ENCODE data around the gene ISOC2. TPM values are rescaled to one million over a fixed set of nuclear protein-coding genes. Genes with fewer than 3 reads are reported as not detected.

The ISOC2 gene
- total RNA-seq, 1 donor from 2014 or later = 96.7 TPM

DNA sequence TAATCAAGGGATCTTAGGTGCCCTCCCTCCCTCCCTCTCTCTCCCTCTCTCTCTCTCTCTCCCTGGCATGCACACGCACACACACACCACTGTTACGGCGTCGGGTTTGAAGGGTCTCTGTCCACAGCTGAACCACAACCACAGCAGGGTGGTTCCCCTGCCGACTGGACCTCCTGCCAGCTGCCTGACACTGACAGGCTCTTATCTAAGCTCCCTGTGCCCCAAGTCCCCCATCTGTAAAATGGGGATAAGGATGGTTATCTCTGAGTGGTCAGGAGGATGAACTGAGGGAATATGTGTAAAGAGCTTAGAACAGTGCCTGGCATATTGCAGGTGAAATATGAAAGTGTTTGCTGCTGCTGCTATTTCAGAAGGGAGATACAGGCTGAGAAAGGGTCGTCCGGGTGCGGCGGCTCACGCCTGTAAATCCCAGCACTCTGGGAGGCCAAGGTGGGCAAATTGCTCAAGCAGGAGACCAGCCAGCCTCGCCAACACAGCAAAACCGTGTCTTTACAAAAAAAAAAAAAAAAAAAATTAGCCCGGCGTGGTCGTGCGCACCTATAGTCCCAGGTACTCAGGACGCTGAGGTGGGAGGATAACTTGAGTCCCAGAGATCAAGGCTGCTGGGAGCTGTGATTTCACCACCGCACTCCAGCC lies 17.5 kb downstream of the ISOC2 start:
- H3K27me3 ChIP-seq = peaks cover 15% of the 10 kb centered on the region
- TF ChIP-seq, protein P1, sequence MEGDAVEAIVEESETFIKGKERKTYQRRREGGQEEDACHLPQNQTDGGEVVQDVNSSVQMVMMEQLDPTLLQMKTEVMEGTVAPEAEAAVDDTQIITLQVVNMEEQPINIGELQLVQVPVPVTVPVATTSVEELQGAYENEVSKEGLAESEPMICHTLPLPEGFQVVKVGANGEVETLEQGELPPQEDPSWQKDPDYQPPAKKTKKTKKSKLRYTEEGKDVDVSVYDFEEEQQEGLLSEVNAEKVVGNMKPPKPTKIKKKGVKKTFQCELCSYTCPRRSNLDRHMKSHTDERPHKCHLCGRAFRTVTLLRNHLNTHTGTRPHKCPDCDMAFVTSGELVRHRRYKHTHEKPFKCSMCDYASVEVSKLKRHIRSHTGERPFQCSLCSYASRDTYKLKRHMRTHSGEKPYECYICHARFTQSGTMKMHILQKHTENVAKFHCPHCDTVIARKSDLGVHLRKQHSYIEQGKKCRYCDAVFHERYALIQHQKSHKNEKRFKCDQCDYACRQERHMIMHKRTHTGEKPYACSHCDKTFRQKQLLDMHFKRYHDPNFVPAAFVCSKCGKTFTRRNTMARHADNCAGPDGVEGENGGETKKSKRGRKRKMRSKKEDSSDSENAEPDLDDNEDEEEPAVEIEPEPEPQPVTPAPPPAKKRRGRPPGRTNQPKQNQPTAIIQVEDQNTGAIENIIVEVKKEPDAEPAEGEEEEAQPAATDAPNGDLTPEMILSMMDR (IDR thresholded peaks at IDR 0.05) = no peak
- no peak for DNase-seq (ENCODE audit: low spot score in 2 of 2)
- no peak overlapping the region for H3K4me3 ChIP-seq
- intact Hi-C loops (cut with DNase I) = no loop called here
- H3K36me3 ChIP-seq = no peaks in the 10 kb centered on the region
- no peak overlapping the region for H3K27ac ChIP-seq
- no peaks in the 10 kb centered on the region for H3K4me1 ChIP-seq
- no peaks in the 10 kb centered on the region for H3K9me3 ChIP-seq

DNA sequence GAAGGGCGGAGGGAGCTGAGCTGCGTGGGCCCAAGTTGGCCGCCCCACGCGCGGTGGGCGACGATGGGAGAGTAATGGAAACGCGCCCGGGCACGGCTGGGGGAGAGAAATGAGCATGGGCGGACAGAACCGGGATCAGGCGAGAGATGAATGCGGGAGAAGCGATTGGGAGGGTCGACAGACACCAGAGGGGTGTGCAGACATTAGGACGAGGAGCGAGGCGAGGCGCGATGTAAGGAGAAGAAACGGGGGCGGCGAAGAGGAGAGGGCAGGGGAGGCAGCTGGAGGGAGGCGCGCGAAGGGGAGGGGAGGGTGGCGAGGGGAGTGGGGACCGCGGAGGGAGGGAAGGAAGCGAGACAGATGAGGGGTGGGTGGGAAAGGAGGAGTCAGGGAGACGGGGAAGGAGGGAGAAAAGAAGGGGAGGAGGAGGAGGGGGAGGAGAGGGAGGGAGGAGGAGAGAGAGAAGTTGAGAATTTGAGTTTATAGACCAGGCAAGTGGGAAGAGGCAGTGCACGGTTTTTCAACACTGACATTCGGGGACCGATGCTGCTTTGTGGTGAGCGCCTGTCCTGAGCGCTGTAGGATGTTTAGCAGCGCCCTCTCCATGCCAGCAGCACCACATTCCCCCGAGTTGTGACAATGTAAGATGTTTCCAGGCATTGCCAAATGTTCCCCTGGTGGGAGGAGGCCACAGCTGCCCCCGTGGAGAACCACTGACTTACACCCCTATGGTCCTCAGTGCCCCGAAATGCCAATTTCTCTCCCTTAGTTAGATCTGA lies 18.2 kb downstream of the ISOC2 start, which contains the start of gene SHISA7:
TSS of gene SHISA7 (minus strand) at position 256 of the 779 bp plus-strand sequence. CDS start 437 bp downstream, outside the sequence.
- Histone ChIP-seq H3K36me3 (no peaks in the 10 kb centered on the region), H3K4me1 (no peaks in the 10 kb centered on the region), H3K27me3 (peaks cover 15% of the 10 kb centered on the region), H3K9me3 (no peaks in the 10 kb centered on the region), H3K4me3 (no peak within 1 kb of the TSS), H3K27ac (no peak within 1 kb of the TSS)
- TF ChIP-seq, protein P1 (IDR thresholded peaks at IDR 0.05) = no peak
- no peak for DNase-seq (ENCODE audit: low spot score in 2 of 2)
- intact Hi-C loops (cut with DNase I) = no loop called here

DNA sequence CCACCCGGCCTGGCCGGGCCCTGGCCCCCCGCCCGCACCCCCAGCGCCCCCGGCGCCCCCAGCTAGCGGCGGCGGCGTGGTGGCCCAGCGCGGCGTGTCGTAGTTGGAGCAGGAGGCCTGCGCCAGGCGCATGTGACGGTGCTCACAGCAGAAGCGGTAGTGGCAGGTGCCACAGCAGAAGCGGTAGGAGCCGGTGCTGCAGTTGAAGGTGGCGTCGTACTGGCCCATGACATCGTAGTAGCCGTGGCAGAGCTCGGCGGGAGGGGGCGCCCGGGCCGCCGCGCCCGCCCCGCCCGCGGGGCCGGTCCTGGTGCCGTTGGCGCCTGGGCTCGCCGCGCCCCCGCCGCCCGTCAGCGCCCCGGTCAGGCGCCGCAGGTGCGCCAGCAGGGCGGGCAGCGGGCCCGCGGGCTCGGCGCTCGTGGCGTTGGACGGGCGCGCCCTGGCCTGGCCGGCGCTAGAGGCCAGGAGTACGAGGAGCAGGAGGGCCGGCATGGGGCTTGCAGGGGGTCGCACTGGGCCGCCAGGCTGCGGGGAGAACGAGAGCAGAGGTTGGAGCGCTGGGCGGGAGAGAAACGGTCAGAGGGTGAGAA lies 19.0 kb downstream of the ISOC2 start:
- Histone ChIP-seq H3K4me3 (no peak overlapping the region), H3K27ac (no peak overlapping the region)
- TF ChIP-seq, protein P1 (IDR thresholded peaks at IDR 0.05) = no peak

DNA sequence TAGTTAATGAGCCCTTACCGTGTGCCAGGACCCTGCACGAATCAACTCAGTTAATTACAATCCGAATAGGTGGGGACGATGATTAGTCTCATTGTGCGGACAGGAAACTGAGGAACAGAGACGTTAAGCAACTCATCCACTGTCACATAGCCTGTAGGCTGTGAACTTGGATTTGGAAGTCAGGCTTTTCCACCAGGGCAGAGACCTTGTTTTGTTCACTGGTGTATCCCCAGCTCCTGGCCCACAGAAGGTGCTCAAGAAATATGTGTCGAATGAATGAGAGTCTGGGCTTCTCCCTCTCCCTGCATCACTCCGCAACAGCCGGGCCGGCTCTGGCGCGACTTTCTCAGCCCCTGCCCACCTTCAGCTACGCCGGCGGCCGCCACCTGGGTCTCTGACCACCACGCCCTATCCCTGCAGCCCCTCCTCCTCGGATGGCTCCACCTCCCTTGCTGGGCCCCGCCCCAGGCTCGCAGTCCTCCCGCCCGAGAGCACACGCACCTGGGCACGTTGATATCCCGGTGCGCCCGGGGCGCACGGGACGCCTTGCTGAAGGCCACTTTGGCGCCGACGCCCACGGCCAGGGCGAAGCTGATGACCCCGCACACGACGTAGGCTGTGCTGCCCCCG lies 19.6 kb downstream of the ISOC2 start:
- Histone ChIP-seq H3K27me3 (peaks cover 19% of the 10 kb centered on the region), H3K9me3 (no peaks in the 10 kb centered on the region), H3K4me1 (no peaks in the 10 kb centered on the region), H3K27ac (no peak overlapping the region), H3K36me3 (no peaks in the 10 kb centered on the region), H3K4me3 (no peak overlapping the region)
- TF ChIP-seq, protein P1 (IDR thresholded peaks at IDR 0.05) = no peak
- DNase-seq (ENCODE audit: low spot score in 2 of 2) = no peak
- intact Hi-C loops (cut with DNase I) = no loop called here

More for the DNA sequence above, 19.0 kb downstream of the ISOC2 start:
- Histone ChIP-seq H3K9me3 (no peaks in the 10 kb centered on the region), H3K36me3 (no peaks in the 10 kb centered on the region), H3K4me1 (no peaks in the 10 kb centered on the region), H3K27me3 (peaks cover 19% of the 10 kb centered on the region)
- DNase-seq (ENCODE audit: low spot score in 2 of 2) = no peak
- intact Hi-C loops (cut with DNase I) = no loop called here

DNA sequence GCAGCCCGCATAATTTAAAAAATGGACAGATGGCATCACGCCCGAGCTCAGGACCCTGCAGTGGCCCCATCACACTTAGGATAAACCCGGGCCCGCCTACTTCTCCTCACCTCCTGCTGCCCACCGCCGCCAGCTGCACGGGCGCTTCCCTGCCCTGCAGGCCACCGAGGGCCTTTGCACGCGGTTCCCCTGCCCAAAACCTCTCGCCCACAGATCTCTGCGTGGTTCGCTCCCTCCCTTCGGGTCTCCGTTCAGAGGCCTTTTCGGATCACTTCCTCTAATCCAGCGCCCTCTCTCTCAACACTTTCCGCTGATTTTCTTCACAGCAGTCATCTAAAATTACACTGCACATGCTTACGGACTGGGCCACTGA lies 20.1 kb downstream of the ISOC2 start:
- H3K4me3 ChIP-seq = no peak overlapping the region
- no peak for DNase-seq (ENCODE audit: low spot score in 2 of 2)
- H3K27ac ChIP-seq = no peak overlapping the region
- H3K27me3 ChIP-seq = peaks cover 19% of the 10 kb centered on the region
- no peaks in the 10 kb centered on the region for H3K4me1 ChIP-seq
- TF ChIP-seq, protein P1 (IDR thresholded peaks at IDR 0.05) = no peak
- no peaks in the 10 kb centered on the region for H3K9me3 ChIP-seq
- intact Hi-C loops (cut with DNase I) = no loop called here
- H3K36me3 ChIP-seq = no peaks in the 10 kb centered on the region

All from ascending aorta (tissue), 2 donors.